Jurkat, Clone E6-1 (cell line): ENCODE measurements around the gene CDADC1.
"Not testable (repeated sequence)": the region's sequence is repeated elsewhere in the genome, so short reads cannot be mapped to it uniquely, and the experiment has no call there.

Experiments used
- DNase-seq: peaks from one replicate; pipeline ENCODE4 v3.0.0-alpha.2; 2011; ENCODE audit warnings: low read depth, low spot score
- H3K4me3 ChIP-seq: 2 replicates; pipeline ENCODE4 v1.5.1; 2011; ENCODE audit warnings: mild to moderate bottlenecking, low read length, control low read depth, moderate library complexity

The CDADC1 gene

GRCh38 chr13:49279112-49279511 lies 31.4 kb downstream of the CDADC1 start:
- no peak overlapping the region for H3K4me3 ChIP-seq
- no peak for DNase-seq

- no peak for DNase-seq
- no peak overlapping the region for H3K4me3 ChIP-seq
These were observed 32.2 kb downstream of the CDADC1 start for GRCh38 chr13:49279885-49280284.

- H3K4me3 ChIP-seq: no peak overlapping the region
- DNase-seq: no peak
These were observed 40.3 kb downstream of the CDADC1 start for GRCh38 chr13:49287995-49288394.

- DNase-seq: no peak
- no peak overlapping the region for H3K4me3 ChIP-seq
These were observed 40.7 kb downstream of the CDADC1 start for GRCh38 chr13:49288458-49288857.

- H3K4me3 ChIP-seq: no peak overlapping the region
- DNase-seq: no peak
These were observed 45.2 kb downstream of the CDADC1 start for GRCh38 chr13:49292742-49293486.

DNA sequence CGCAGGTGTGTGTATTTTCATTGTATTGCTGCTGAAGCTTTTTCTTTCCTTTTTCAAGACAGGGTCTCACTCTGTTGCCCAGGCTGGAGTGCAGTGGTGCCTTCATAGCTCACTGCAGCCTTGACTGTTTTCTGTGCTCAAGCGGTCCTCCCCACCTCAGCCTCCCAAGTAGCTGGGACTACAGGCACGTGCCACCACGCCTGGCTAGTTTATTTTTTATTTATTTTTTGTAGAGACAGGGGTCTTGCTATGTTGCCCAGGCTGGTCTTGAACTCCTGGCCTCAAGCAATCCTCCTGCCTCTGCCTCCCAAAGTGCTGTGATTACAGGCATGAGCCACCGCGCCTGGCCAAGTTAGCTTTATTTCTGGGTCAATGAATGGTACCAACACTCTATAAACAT lies 47.0 kb downstream of the CDADC1 start:
- H3K4me3 ChIP-seq, DNase-seq: not testable (repeated sequence)

DNA sequence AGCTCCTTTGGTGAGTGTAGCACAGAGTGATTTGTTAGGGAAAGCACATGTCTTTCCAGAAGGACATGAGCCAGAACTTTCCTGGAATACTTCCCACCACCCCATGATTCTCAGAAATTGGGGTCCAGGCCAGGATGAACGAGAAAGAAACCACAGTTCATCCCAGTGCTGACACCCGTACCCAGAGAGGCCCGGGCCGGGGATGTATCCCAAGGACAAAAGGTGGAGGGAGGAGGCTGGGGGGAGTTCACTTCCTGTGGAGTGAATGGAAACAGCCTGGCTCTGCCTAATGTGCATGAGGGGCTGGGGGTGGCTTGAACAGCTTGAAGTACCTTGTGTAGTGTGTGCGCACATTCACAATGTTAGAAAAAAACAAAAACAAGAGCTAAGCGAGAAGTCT lies 47.5 kb downstream of the CDADC1 start:
- H3K4me3 ChIP-seq: no peak overlapping the region
- no peak for DNase-seq

- no peak for DNase-seq
- H3K4me3 ChIP-seq: no peak overlapping the region
These were observed 48.9 kb downstream of the CDADC1 start for GRCh38 chr13:49296659-49297058.

GRCh38 chr13:49297338-49297737 lies 49.6 kb downstream of the CDADC1 start:
- no peak for DNase-seq
- no peak overlapping the region for H3K4me3 ChIP-seq

- DNase-seq: no peak
- no peak overlapping the region for H3K4me3 ChIP-seq
These were observed 50.7 kb downstream of the CDADC1 start for GRCh38 chr13:49298416-49298815.

DNA sequence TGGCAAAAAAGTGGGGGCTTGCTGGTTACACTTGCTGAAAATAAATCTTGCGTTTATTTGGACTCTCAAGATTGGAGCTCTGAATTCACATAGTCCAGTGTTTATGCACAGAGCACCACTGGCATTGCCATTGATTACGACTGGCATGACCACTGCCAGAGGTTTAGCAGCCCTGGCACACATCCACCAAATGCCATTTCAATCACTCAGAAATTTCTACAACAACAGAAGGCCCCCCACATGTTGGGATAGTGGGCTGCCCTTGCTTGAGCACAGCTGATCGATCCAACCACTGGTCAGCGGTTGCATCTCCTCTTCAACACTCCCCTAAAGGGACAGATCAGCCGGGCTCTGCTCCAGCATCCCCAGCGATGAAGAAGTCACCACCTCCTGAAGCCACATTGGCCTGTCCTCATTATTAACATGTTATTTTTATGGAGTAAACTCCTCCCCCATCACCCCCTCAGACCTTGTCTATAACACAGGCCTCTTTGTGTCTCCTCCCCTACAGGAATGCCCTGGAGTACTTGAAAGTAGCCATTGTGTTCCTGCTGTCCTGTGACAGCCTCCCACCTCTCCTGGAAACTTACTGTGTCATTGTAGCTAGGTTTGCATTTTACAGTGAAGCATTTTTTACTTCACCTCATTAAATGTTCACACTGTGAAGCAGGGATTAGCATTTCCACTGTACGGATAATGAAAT lies 51.3 kb downstream of the CDADC1 start:
- DNase-seq: no peak
- H3K4me3 ChIP-seq: no peak overlapping the region

DNA sequence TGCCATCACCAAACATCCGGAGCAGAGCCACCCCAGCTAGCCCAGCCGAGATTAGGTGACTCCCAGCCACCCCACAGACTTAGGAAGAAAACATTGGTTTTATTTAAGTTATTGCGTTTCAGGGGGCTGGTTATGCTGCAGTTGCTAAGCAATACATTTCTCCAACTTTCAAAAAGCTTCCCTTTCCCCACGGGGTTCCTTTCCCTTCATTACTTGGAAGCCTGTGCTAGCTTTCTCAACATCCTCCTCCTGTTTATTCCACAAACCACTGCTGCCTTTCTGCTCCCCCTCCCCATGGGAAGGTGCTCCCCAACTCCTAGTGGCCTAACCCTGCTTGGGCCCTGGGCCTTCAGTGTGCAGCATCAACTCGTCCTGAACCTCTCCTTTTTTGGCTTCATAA lies 52.6 kb downstream of the CDADC1 start:
- DNase-seq: no peak
- H3K4me3 ChIP-seq: no peak overlapping the region

DNA sequence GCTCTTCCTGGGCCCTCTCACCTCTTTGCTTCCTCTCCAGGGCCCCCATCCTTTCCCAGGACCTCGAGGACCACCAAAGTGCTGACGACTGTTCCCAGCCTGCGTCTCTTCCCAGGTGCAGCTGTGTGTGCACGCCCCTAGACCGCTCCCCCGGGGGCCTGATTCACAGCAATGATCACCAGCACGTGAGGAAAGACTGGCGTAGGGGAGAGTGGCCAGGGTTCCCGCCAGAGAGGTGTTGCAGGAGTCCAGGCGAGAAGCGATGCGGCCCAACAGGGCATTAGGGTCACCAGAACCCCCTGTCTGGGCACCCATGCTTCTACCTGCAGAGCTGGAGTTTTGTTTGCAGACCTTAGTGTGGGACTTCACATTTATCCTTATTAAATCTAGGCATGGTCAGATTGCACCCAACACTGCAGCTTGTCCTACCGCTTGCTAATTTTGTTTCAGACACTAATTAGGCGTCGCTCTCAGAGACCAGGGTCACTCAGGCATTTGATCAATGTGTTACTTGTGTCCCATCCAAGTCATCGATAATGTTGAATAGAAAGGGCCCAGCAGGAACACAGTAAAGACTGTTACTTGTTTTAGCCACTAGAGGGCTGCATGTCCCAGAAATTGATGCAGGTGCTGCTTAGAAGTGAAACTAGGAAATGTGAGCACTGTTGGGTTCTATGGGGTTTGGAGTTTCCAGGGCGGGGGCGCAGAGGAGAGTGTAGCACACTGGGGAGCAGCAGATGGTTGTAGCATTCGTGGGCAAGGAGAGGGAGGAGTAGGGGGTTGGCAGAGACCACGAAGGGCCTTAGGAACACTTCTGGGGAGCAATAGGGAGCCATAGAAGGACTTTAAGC lies 53.2 kb downstream of the CDADC1 start:
- peak; percentile 76 for DNase-seq
- peak overlapping the region; percentile 23 for H3K4me3 ChIP-seq

DNA sequence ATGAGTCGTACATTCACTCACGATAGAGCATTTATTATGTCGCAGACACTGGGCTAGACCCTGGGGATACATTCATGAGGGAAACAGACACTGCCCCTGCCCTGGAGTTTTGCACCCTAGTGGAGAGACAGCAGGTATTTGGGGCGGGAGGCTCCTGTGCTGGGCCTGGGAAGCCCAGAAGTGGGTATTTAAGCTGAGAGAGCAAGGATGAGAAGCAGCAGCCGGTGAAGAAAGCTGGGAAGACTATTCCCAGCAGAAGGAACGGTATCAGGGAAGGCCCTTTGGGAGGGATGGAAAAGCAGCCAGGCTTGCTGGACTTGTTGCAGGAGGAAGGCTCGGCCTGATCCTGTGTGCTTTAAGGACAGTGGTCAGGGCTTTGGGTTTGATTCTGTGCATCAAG lies 54.5 kb downstream of the CDADC1 start:
- H3K4me3 ChIP-seq: no peak overlapping the region
- DNase-seq: no peak

GRCh38 chr13:49302817-49303216 lies 55.1 kb downstream of the CDADC1 start:
- no peak overlapping the region for H3K4me3 ChIP-seq
- DNase-seq: no peak

GRCh38 chr13:49303533-49304252 lies 56.0 kb downstream of the CDADC1 start:
- no peak for DNase-seq
- H3K4me3 ChIP-seq: no peak overlapping the region

GRCh38 chr13:49304356-49304755 lies 56.6 kb downstream of the CDADC1 start:
- H3K4me3 ChIP-seq: no peak overlapping the region
- no peak for DNase-seq

- H3K4me3 ChIP-seq: no peak overlapping the region
- no peak for DNase-seq
These were observed 57.3 kb downstream of the CDADC1 start for GRCh38 chr13:49304763-49305700.
